Activated T-cell treated with anti-CD3 and anti-CD28 coated beads, Interleukin-2, amount 50 U/mL, for 1 hour (primary cell): ENCODE results near the gene PRR12.

Source experiments
- DNase-seq: peaks from one replicate; pipeline ENCODE4 v3.0.0-alpha.2; 2020

Gene PRR12

GRCh38 chr19:49590971-49591730 lies at the start of gene PRR12:
Gene PRR12, plus strand, starts transcription at chr19:49591182. Its CDS starts 473 bp downstream, at chr19:49591655.
- peak; percentile 79 for DNase-seq

GRCh38 chr19:49541914-49542313 lies 49.1 kb upstream of the PRR12 start:
- DNase-seq = no peak

GRCh38 chr19:49542446-49542845 lies 48.5 kb upstream of the PRR12 start:
- DNase-seq = no peak

GRCh38 chr19:49543032-49543431 lies 48.0 kb upstream of the PRR12 start:
- no peak for DNase-seq

GRCh38 chr19:49544154-49544553 lies 46.8 kb upstream of the PRR12 start:
- no peak for DNase-seq

GRCh38 chr19:49546825-49547565 lies 44.0 kb upstream of the PRR12 start:
- DNase-seq = no peak

GRCh38 chr19:49549045-49549444 lies 41.9 kb upstream of the PRR12 start:
- DNase-seq = no peak

- DNase-seq = no peak
These were observed 39.5 kb upstream of the PRR12 start for GRCh38 chr19:49551531-49551930.

GRCh38 chr19:49552749-49553148 lies 38.2 kb upstream of the PRR12 start:
- DNase-seq = peak; percentile 60

- DNase-seq = peak; percentile 52
These were observed 37.3 kb upstream of the PRR12 start for GRCh38 chr19:49553451-49554271.

GRCh38 chr19:49554701-49555181 lies 36.2 kb upstream of the PRR12 start:
- peak; percentile 54 for DNase-seq

GRCh38 chr19:49555600-49556411 lies 35.2 kb upstream of the PRR12 start:
- DNase-seq = peak; percentile 71

- peak; percentile 54 for DNase-seq
These were observed 34.3 kb upstream of the PRR12 start for GRCh38 chr19:49556412-49557398.

GRCh38 chr19:49557641-49558325 lies 33.2 kb upstream of the PRR12 start:
- no peak for DNase-seq

GRCh38 chr19:49558591-49558990 lies 32.4 kb upstream of the PRR12 start:
- peak; percentile 38 for DNase-seq

GRCh38 chr19:49559443-49559842 lies 31.5 kb upstream of the PRR12 start:
- no peak for DNase-seq

- DNase-seq = peak; percentile 40
These were observed 31.1 kb upstream of the PRR12 start for GRCh38 chr19:49559928-49560327.

- peak; percentile 52 for DNase-seq
These were observed 30.6 kb upstream of the PRR12 start for GRCh38 chr19:49560358-49560900.

GRCh38 chr19:49564616-49565045 lies 26.4 kb upstream of the PRR12 start:
- no peak for DNase-seq

- DNase-seq = no peak
These were observed 25.7 kb upstream of the PRR12 start for GRCh38 chr19:49565261-49565660.
